Ascending aorta (tissue), 2 donors: ENCODE results near the gene OTULIN. TPM values are rescaled to one million over a fixed set of nuclear protein-coding genes. Genes with fewer than 3 reads are reported as not detected.

Source experiments
- DNase-seq, 2 donors: peaks; one replicate each; pipeline ENCODE4 v3.0.0-alpha.2; 2019; ENCODE audit warnings: low spot score in 2 of 2
- H3K27ac ChIP-seq, 2 donors: fragments of 200-600 bp; sonication (generic); one replicate each; pipeline ENCODE4 v1.5.1; 2016 to 2017; ENCODE audit warnings: mild to moderate bottlenecking in 1 of 2
- H3K27me3 ChIP-seq: fragments of 200-600 bp; sonication (generic); one replicate; pipeline ENCODE4 v1.5.1; 2017
- H3K36me3 ChIP-seq, 2 donors: fragments of 200-600 bp; sonication (generic); one replicate each; pipeline ENCODE4 v1.5.1; 2016
- H3K4me1 ChIP-seq, 2 donors: fragments of 200-600 bp; sonication (generic); one replicate each; pipeline ENCODE4 v1.5.1; 2016 to 2017; ENCODE audit warnings: mild to moderate bottlenecking in 1 of 2
- H3K4me3 ChIP-seq, 2 donors: fragments of 200-600 bp; sonication (generic); one replicate each; pipeline ENCODE4 v1.5.1; 2016 to 2017; ENCODE audit warnings: mild to moderate bottlenecking in 1 of 2
- H3K9me3 ChIP-seq, 2 donors: fragments of 200-600 bp; sonication (generic); one replicate each; pipeline ENCODE4 v1.5.1; 2016
- intact Hi-C: fragments of 100-400 bp; cut with DNase I; formaldehyde crosslinking; loops from one replicate; pipeline ENCODE4 v1.15.1; 2023
- total RNA-seq: library from RNA; depleted of rRNA; stranded (reverse); fragments of >200 nt; gene quantifications from one replicate; pipeline ENCODE4 v1.1.0, GENCODE V29; 2016
- TF ChIP-seq, protein P1 (sequence below), 3 experiments: fragments of 200-600 bp in 2 of 3; fragments of 450-650 bp in 1 of 3; sonication (generic) in 2 of 3; IDR thresholded peaks; one replicate each; pipeline ENCODE4 v1.5.1; 2016 to 2019; ENCODE audit warnings: antibody characterized with exemption in 3 of 3, mild to moderate bottlenecking in 1 of 3, moderate library complexity in 1 of 3

The OTULIN gene
- total RNA-seq, 1 donor from 2014 or later: 56.9 TPM

DNA sequence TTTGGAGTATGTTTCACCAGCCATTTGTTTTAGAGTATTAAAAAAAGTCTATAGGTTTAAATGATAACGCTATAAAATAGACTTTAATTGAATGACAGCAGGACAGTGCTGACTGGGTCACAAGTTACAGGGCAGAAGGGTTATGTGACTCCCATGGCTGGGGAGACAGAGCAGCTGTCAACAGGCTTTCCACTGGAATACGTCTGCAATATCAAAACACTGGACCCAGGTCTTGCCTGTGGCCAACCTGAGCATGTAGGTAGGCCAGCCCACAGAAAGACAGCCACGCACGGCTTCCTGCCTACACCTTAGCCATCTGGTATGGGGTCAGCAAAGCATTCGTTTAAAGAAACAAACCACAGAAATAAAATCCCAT, 80.7 kb downstream of the OTULIN start:
- Histone ChIP-seq H3K36me3 (peaks cover 22 to 65% of the 10 kb centered on the region in 2 donors), H3K27me3 (no peaks in the 10 kb centered on the region), H3K4me1 (peaks cover 5 to 27% of the 10 kb centered on the region in 2 donors), H3K27ac (peak overlapping the region; percentile 67 to 77), H3K9me3 (no peaks in the 10 kb centered on the region), H3K4me3 (no peak overlapping the region)
- intact Hi-C loops: loop anchor here (5.0 kb wide), 1 partner anchor 72 kb away; no protein-coding TSS in a partner anchor
- TF ChIP-seq, protein P1, sequence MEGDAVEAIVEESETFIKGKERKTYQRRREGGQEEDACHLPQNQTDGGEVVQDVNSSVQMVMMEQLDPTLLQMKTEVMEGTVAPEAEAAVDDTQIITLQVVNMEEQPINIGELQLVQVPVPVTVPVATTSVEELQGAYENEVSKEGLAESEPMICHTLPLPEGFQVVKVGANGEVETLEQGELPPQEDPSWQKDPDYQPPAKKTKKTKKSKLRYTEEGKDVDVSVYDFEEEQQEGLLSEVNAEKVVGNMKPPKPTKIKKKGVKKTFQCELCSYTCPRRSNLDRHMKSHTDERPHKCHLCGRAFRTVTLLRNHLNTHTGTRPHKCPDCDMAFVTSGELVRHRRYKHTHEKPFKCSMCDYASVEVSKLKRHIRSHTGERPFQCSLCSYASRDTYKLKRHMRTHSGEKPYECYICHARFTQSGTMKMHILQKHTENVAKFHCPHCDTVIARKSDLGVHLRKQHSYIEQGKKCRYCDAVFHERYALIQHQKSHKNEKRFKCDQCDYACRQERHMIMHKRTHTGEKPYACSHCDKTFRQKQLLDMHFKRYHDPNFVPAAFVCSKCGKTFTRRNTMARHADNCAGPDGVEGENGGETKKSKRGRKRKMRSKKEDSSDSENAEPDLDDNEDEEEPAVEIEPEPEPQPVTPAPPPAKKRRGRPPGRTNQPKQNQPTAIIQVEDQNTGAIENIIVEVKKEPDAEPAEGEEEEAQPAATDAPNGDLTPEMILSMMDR (IDR thresholded peaks at IDR 0.05): no peak
- DNase-seq: no peak

DNA sequence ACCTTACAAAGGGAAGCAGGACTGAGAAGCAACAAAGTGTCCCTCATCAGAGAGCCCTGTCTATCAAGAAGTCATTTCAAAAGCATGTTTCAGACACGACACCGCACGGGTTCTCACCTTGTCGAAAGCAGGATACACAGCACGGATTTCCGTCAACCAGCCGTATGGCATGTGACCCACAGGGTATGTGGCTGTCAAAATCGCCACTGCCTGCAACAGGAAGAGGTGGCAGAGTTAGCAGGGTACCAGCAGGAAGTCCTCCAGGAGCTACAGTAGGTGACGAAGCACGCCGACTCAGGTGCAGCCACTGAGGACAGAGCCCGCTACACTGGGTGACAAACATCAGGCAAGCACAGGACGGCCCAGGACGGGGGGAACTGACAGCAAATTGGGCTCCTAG, 81.2 kb downstream of the OTULIN start:
- H3K9me3 ChIP-seq: no peaks in the 10 kb centered on the region
- H3K27me3 ChIP-seq: no peaks in the 10 kb centered on the region
- DNase-seq: no peak
- peaks cover 3 to 24% of the 10 kb centered on the region in 2 donors for H3K4me1 ChIP-seq
- H3K27ac ChIP-seq: peak overlapping the region in 1 of 2 donors; percentile 77
- H3K36me3 ChIP-seq: peaks cover 27 to 66% of the 10 kb centered on the region in 2 donors
- intact Hi-C loops: loop anchor here (5.0 kb wide), 1 partner anchor 72 kb away; no protein-coding TSS in a partner anchor
- H3K4me3 ChIP-seq: no peak overlapping the region
- TF ChIP-seq, protein P1 (IDR thresholded peaks at IDR 0.05): no peak

DNA sequence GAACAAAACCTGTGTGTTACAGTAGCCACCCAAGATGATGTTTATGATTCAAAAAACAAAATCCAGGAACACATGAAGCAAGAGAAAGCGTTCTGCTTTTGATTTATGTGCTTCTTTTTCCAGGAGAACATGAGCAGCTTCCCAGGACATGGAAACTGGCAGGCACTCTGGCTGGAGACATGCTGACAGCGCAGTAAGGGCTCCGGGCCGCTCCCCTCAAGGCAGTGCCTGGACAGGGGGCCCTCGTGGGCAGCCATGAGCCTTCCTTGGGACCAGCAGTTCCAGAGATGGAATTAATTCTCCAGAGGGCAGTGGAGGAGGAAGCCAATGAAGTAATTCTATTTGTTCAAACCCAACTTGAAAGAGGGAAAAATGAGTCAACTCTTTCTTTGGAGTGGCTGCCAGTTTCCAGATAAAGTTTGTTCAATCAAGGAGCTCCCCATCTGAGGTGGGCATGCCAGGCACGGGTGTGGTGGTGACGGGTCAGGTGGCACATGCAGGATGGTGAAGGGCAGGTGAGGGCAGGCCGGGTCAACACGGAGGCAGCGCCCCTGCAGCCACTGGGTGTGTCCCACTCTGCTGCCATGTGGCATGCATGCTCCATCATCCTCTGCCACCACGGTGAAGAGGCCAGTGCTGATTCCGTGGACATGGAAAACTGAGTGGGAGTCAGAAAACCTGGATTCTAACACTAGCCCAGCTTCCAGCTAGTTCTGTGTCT, 83.8 kb downstream of the OTULIN start:
- H3K4me1 ChIP-seq: peaks cover 3 to 13% of the 10 kb centered on the region in 2 donors
- peaks cover 30 to 62% of the 10 kb centered on the region in 2 donors for H3K36me3 ChIP-seq
- H3K9me3 ChIP-seq: no peaks in the 10 kb centered on the region
- peak in 1 of 2 donors; percentile 81 for DNase-seq
- no peak overlapping the region for H3K4me3 ChIP-seq
- H3K27ac ChIP-seq: peak overlapping the region; percentile 31 to 49
- TF ChIP-seq, protein P1 (IDR thresholded peaks at IDR 0.05): no peak
- intact Hi-C loops: loop anchor here (5.0 kb wide), 1 partner anchor 69 kb away; no protein-coding TSS in a partner anchor
- H3K27me3 ChIP-seq: no peaks in the 10 kb centered on the region

Other genes with a start within 250 kb of the OTULIN start
- 0.21 TPM for gene OTULINL, start 82.9 kb upstream of the OTULIN start, total RNA-seq
- gene ANKH, start 207.1 kb downstream of the OTULIN start, total RNA-seq: 388 TPM